ENCODE results near the gene EXOC6.
"Not testable (repeated sequence)": the region's sequence is repeated elsewhere in the genome, so short reads cannot be mapped to it uniquely, and the experiment has no call there.

The EXOC6 gene

DNA sequence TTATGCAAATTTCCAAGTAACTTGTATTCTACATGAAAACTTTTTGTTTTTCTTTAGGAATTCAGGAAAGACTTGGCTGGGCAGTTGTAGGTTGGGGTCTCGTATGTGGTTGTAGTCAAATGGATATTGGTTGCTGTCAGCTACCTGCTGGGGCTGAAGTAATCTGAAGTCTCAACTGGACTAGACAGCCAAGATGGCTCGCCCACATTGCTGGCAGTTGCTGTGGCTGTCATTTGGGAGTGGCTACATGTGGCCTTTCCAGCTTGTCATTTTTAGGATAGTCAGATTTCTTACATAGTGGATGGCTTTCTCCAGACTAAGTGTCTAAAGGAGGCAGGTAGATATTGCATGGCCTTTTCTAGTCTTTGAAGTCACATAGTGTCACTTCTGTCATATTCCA is 32.6 kb downstream of the EXOC6 start:
- DNase-seq = no peak

DNA sequence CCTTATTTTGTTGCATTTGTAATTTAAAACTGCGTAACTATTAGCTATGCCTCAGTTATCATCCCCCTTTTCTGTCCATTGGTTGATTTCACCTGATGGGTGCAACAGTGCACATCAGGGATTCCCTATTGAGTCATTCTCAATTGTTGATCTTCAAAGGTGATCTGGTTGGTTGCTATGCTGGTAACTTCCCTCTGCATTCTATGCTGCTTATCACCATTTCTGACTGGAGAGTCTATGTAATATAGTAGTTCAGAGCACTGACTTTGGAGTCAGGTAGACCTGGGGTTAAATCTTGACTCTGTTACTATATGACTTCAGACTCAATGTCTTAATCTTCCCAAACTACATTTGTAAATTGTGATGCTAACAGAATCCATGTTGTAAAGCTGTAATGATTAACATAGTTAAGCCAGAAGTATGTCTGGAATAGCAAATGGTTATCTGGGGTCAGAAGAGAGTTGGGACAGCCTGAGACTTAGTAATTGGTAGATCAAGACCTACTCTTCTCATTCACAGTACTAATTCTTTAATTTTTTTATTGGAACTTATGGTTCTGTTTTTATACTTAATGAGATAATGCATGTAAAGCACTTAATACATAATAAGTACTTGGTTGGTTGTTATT is 38.1 kb downstream of the EXOC6 start:
- no peak for DNase-seq

DNA sequence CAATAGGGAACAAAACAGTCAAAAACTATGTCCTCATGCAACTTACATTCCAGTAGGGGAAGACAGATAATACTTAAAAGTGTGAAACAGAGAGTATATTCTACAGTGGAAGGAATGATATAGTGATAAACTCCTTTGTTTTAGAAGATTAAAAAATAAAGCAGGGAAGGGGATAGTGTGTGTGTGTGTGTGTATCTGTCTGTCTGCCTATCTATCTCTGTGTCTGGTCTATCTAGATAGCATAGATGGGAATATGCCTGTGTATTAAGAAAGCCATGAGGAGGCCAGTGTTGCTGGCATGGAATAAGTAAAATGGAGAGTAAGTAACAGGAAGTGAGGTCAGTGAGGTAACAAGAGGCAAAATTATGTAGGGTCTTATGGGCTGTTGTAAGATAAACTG is 42.2 kb downstream of the EXOC6 start:
- DNase-seq = no peak

DNA sequence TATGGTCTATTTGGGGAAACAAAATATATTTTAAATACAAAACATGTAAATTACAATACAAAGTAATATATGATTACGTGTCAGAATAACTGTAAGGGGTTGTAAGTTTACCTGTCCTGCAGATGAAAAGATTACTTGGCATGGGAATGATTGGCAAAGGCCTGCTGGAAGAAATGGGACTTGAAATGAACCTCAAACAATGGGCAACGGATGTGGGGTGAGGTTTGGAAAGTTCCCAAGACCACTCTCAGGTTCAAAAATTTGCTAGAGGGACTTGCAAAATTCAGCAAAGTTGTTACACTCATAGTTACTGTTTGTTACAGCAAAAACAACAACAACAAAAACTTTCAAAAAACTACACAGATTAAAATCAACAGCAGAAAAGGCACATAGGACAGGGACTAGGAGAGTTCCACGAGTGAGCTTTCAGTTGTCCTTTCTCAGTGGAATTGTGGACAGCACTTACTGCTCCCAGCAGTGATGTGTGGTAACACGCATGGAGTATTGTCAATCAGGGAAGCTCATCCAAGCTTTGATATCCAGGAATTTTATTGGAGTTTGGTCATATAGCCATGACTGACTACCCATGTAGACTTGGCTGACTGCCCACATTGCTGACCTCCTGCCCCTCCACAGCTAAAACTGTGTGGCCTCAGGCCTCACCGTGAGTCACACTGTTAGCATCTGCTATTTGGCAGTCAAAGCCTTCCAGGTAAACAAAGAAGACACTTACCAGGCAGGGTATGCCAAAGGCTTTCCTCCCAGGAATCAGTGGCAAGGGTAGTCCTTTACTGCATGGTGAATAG is 43.8 kb downstream of the EXOC6 start:
- DNase-seq = peak; percentile 75

DNA sequence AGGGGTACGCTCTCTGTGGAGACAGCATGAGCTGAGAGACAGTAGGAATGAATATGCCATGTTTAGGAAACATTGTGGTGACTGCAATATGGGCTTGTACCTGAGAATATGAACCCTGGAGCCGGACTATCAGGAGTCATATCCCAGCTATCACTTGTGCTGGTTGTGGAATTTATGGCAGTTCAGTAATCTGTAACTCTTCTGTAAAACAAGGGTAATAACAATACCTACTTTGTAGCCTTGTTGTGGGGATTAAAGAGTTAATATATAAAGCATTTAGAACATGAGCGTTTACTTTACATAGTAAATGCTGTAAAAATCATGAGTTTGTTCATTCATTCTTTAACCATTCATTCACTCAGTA is 44.4 kb downstream of the EXOC6 start:
- DNase-seq = no peak

DNA sequence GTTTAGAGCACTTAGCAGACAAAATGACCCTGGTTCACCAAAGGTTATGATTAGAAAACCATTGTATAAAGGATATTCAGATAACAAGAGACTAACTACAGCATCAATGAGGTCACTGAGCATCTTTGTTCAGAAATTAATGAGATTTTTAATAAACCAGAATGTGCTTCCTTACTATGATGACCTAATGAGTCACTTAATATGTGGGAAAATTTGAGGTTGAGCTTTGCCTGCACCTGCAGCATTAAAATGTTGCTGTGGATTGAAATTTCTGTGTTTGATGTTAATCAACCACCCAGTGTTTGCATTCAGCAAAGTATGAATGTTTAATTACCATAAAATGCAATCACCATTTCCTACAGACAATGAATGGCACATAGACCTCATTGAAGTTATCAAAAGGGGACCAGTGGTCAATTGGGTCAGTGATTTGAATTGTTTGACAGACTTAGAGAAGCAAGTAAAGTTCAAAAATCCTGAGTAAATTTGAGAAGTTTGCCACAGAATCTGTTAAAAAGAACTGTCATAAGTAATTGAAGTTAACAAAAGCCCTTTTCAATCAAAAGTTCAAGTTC is 45.8 kb downstream of the EXOC6 start:
- DNase-seq = peak; percentile 9

DNA sequence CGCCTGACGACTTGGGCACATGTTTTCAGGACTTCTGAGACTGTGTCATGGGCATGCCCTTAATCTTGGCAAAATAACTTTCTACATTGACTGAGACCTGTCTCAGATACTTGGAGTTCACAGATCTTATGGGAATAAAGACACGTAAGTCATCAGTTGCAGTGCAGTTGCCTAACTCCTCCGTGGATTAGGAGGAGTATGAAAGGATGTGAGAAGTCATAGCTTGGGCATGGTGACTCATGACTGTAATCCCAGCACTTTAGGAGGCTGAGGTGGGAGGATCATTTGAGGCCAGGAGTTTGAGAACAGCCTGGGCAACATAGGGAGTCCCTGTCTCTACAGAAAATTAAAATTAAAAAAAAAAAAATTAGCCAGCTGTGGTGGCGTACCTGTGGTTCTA is 49.6 kb downstream of the EXOC6 start:
- no peak for DNase-seq

DNA sequence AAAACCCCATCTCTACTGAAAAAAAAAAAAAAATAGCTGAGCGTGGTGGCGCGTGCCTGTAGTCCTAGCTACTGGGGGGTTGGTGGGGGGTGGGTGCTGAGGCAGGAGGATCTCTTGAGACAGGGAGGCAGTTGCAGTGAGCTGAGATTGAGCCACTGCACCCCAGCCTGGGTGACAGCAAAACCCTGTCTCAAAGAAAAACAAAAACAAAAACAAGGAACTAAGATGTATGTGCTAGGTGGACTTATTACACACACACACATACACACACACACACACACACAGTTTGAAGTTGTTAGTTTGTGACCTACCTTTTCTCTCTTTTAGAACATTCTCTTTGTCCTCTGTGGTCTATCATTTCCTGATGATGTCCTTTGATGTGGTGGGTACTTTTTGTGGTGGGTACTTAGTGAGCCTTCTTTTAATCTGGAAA is 53.5 kb downstream of the EXOC6 start:
- no peak for DNase-seq

DNA sequence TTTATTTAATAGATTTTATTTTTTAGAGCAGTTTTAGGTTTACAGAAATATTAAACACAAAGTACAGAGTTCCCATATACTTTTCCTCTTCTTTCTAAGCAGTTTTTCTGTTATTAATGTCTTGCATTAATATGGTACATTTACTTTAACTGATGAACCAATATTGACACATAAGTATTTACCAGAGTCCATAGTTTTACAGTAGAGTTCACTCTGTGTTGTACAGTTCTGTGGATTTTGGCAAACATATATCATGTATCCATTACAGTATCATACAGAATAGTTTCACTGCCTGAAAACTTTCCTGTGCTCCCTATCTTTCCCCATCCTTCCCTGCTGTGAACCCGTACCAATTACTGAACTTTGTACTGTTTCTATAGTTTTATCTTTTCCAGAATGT is 55.3 kb downstream of the EXOC6 start:
- DNase-seq = no peak

DNA sequence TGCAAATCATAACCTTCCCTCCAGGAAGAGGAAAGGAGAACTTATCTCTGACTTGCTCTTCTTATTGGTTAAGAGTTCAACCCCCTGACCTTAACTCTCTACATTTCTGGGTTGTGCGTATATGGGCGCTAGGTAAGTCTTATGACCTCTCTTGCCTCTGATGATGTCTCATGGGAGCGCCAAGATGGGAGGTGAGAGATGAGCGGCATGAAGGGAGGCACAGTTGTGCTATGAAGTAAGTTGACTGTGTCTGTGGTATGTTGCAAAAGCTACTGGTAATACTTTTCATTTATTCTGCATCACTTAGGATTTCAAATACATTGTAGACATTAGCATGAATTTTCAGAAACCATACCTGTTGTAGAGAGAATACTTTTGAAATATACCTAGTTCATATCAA is 59.0 kb downstream of the EXOC6 start:
- no peak for DNase-seq

DNA sequence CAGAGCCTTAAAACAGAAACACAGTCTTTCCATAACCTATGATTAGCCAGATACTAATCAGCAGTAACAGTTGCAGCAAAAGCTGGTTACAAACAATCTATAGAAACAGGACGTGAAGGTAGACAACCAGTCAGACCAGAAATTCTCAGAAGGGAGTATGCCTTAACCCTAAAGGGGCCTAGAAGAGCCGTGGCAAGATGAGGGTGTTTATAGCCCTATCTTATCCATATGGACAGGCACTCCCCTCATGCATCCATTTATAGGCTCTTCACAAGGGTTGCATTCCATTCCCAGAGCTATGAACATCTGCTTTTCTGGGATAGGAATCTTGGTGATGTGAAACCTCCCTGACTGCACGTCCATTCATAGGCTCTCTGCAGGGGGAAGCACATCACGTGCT is 64.3 kb downstream of the EXOC6 start:
- DNase-seq = not testable (repeated sequence)

DNA sequence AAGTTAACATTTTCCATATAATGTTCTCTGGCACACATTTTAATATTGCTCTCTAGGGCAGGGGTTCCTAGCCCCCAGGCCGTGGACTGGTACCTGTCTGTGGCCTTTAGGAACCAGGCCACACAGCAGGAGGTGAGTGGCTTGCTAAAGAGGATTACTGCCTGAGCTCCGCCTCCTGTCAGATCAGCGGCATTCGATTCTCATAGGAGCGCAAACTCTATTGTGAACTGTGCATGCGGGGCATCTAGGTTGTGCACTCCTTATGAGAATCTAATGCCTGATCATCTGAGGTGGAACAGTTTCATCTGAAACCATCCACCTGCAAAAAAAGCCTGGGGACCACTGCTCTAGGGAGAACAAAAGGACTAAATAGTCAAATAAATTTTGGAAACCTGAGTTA is 65.7 kb downstream of the EXOC6 start:
- DNase-seq = no peak

DNA sequence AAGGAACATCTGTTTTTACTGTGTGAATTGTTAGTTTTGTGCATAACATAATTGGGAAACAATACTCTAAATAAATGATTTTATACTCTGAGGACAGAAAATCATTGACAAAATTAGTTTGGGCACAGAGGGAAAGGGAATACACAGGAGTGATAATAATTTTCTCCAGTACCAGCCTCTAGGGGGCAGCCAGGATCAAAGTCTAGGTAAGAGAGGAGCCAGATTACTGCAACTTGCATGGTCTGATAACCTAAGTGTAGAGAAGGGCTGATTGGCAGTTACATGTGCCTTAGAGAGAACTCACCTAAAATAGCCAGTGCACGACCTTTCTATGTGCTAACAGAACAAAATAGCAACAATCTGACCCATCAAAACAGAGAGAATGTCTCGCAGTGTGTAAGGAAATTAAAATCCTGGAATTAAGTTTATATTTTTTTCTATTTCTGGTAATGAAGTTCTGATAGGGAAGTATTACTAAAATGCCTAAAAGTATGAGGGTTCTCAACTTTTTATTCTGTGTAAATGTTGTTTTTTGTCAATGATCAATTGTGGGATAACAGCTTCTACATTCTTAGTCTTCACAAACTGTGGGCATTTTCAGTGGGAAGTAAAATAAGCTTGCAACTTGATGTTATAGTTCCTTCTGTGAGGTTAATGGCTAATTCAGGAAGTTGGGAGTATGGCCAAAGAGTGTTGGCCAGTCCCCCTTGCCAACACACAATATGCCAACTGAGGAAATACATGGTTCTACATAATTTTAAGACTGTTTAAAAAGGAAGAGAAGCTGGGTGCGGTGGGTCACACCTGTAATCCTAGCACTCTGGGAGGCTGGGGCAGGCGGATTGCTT is 66.4 kb downstream of the EXOC6 start:
- peak; percentile 56 for DNase-seq

DNA sequence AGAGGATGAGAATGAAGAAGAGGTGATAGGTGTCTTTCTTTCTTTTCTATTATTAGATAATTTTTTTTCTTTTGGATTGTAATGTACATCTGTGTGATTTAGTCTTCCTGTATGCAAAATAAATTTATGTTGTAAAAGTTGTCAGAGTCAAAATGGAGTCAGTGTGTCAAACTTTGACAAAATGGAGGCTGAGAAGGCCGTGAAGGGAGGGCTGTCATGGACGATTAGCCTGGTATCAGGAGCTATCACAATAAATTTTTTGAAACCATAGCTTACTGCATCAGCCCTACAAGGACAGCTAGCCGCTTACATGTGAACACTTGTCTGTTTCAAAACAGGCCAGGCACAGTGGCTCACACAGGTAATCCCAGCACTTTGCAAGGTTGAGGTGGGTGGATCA is 67.6 kb downstream of the EXOC6 start:
- no peak for DNase-seq

DNA sequence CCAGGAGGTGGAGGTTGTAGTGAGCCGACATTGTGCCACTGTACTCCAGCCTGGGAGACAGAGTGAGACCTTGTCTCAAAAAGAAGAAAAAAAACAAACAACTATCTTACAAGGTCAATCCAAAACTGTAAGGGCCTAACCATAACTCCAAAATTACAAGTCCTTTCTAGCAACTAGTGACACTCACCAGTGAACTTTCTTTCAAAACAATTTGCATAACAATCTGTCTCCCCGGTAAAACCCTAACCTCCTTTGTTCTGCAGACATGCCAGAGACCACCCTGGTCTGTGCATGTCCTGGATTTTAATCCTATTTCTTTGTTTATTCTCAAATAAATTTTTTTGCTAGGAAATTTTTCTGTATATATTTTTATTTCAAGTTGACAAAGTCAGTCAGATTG is 68.1 kb downstream of the EXOC6 start:
- no peak for DNase-seq

DNA sequence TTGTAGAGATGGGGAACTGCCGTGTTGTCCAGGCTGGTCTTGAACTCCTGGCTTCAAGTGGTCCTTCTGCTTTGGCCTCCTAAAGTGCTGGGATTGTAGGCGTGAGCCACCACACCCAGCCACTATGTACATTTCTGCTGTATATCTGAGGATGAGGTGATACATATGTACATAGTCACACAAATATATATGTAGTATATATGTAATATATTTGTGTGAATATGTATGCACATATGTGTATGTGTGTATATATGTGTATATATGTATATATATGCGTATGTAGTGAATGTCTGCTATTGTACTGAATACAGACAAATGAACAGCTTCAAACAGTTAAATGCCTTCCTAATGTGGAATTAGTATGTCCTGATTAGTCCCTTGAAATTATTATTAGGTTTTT is 70.3 kb downstream of the EXOC6 start:
- DNase-seq = no peak

DNA sequence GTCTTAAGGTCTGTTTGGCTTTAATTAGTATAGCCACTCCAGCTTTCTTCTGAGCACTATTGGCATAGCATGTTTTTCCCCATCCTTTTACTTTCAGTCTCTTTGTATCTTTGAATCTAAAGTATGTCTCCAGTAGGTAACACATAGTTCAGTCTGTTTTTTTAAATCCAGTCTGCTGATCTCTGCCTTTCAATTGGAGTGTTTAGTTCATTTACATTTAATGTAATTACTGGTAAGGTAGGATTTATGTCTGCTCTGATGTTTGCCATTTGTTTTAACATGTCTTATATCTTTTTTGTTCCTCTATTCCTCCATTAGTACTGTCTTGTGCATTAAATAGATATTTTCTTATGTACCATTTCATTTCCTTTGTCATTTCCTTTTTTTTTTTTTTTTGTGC is 72.5 kb downstream of the EXOC6 start:
- DNase-seq = no peak

DNA sequence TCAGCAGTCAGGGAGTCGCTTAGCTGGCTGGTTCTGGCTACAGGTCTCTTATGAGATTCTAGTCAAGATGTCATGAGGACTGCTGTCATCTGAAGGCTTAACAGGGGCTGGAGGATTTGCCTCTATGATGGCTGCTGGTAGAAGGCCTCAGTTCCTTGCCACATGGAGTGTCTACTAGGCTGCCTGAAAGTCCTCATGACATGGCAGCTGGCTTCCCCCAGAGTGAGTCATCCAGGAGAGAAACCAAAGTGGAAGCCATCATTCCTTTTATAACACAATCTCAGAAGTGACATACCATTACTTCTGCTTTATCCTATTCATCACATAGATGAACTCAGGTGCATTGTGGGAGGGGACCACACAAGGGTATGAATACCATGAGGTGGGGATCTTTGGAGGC is 75.1 kb downstream of the EXOC6 start:
- DNase-seq = no peak

DNA sequence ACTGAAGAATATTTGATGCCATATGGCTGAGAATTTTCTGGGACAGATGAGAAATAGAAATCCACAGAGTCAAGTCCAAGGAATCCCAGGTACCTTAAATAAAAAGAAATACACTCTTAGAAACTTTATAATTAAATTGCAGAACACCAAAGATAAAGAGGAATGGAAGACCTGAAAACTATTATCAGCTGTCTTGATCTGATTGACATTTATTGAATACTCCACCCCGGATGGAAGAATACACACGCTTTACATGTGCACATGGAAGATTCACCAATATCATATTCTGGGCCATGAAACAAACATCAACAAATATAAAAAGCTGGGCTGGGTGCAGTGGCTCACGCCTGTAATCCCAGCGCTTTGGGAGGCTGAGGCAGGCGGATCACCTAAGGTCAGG is 81.6 kb downstream of the EXOC6 start:
- DNase-seq = no peak

DNA sequence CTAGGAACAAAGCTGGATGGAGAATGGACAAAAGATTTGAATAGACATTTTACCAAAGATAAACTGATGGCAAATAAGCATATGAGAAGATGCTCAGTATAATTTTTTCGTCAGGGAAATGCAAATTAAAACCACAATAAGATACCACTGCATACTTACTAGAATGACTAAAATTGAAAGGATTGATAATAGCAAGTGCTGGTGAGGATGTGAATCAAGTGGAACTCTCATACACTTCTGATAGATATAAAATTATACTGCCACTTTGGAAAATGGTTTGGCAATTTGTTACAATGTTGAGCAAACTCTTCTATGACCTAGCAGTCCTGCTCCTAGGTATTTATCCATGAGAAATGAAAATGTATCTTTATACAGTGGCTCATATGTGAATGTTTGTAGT is 83.3 kb downstream of the EXOC6 start:
- no peak for DNase-seq

DNA sequence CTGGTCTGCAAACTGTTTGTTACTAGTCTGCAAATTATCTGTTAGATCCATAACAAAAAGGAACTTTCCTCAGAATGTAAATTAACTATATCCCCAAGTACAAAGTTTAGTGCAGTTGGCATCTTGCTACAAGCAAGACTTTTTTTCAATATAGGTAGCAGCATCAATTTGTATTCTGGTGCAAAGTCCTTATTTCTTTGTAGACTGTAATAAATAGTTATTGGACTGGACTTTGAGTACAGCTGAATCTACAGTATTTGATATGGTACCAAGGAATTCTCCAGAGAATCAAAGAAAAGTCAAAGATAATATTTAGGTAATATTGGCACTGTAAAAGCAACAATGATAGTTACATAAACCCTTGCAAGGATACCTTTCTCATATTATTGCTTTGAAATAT is 89.6 kb downstream of the EXOC6 start:
- no peak for DNase-seq

DNA sequence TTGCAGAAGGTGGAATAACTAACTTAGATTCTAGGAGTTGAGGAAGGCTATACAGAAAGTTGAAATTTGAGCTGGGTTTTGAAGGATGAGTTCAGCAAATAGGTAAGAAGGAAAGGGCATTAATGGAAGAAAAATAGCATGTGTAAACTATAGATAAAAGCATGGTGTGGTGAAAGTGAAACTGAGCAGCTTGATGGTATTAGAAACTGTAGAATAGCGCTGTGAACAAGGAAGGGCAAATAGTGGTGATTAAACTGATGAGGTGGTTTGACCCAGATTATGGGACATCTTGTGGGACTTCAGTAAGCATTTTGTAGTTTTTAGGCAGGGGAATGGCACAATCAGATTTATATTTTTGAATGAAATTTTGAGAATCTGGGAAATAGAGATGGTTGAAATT is 90.5 kb downstream of the EXOC6 start:
- DNase-seq = no peak

DNA sequence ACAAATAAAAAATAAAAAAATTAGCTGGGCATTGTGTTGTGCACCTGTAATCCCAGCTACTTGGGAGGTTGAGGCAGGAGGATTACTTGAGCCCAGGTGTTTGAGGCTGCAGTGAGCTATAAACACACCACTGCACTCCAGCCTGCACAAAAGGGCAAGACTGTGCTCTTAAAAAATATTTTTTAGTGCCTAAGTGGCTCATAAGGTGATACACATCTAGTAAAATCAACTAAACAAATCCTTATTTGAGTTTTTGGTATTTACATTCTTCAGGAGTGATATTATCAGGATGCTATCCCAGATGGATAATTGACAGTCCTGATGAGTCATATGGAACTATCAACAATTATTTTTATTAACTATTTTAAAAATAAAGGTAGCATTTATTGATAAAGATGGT is 93.9 kb downstream of the EXOC6 start:
- DNase-seq = no peak

DNA sequence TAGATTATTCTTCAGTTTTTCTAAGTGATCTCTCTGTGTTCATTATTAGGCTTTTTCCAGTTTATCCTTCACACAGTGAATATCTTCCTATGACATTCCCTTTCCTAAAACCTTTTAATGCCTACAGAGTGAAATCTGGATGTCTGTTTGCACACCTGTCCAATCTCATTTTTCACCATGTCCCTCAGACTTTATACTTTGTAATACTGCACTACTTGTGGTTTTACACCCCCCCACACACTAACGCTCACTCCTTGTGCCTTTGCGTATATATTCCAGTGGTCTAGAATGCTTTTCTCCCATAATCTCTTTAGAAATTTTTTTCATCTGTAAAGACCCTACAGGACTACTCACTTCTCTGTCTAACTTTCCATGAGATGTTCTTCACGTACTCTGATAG is 98.2 kb downstream of the EXOC6 start:
- DNase-seq = no peak
